ENCODE data around the gene TET2.

GRCh38 chr4:105327222-105327621, 180.5 kb downstream of the TET2 start:
- TF ChIP-seq CTCF (conservative IDR thresholded peaks at IDR 0.05) = no peak
- no peak for TF ChIP-seq ZFX (IDR thresholded peaks at IDR 0.05)

Measured in C4-2B (cell line).